Upper lobe of right lung (tissue), 1 donor: Measurements from ENCODE around the gene DEFB129. TPM values are rescaled to one million over a fixed set of nuclear protein-coding genes. Genes with fewer than 3 reads are reported as not detected.

Experiments
- ATAC-seq: fragments of 200-7000 bp; cut with Tn5 transposase; one replicate; pipeline ENCODE4 v1.9.1; 2020; ENCODE audit warnings: mild to moderate bottlenecking, moderate library complexity
- DNase-seq: peaks from one replicate; pipeline ENCODE4 v3.0.0-alpha.2; 2020
- H3K27ac ChIP-seq: fragments of 200-600 bp; one replicate; pipeline ENCODE4 v1.8.0; 2022
- H3K27me3 ChIP-seq: fragments of 200-600 bp; one replicate; pipeline ENCODE4 v1.8.0; 2022; ENCODE audit warnings: mild to moderate bottlenecking
- H3K36me3 ChIP-seq: fragments of 200-600 bp; one replicate; pipeline ENCODE4 v1.8.0; 2022
- H3K4me1 ChIP-seq: fragments of 200-600 bp; one replicate; pipeline ENCODE4 v1.8.0; 2022
- H3K4me3 ChIP-seq: fragments of 200-600 bp; one replicate; pipeline ENCODE4 v1.8.0; 2022; ENCODE audit warnings: mild to moderate bottlenecking
- H3K9me3 ChIP-seq: fragments of 200-600 bp; one replicate; pipeline ENCODE4 v1.8.0; 2022
- intact Hi-C: fragments of 100-400 bp; cut with DNase I; formaldehyde crosslinking; loops from one replicate; pipeline ENCODE4 v1.11.0; 2022
- total RNA-seq: library from RNA; stranded (reverse); fragmentation: NEBNext Ultra II Directional; extraction: Animal tissue kit (Norgen Biotek cat#: 25700); gene quantifications from one replicate; pipeline ENCODE4 v1.2.1, GENCODE V29; 2021
- TF ChIP-seq, protein P1 (sequence below): fragments of 200-600 bp; IDR thresholded peaks from one replicate; pipeline ENCODE4 v1.8.0; 2022; ENCODE audit warnings: antibody characterized with exemption
- donor health status: DM: no; HTN: yes; CAD: no; lungs with severe emphysema.

The DEFB129 gene
- total RNA-seq, 1 donor from 2014 or later: not detected

- no peak overlapping the region for H3K27ac ChIP-seq
- H3K27me3 ChIP-seq: no peaks in the 10 kb centered on the region
- no peaks in the 10 kb centered on the region for H3K9me3 ChIP-seq
- no peaks in the 10 kb centered on the region for H3K36me3 ChIP-seq
- peak; percentile 90 for ATAC-seq
- H3K4me1 ChIP-seq: no peaks in the 10 kb centered on the region
- intact Hi-C loops: no loop called here
- TF ChIP-seq, protein P1, sequence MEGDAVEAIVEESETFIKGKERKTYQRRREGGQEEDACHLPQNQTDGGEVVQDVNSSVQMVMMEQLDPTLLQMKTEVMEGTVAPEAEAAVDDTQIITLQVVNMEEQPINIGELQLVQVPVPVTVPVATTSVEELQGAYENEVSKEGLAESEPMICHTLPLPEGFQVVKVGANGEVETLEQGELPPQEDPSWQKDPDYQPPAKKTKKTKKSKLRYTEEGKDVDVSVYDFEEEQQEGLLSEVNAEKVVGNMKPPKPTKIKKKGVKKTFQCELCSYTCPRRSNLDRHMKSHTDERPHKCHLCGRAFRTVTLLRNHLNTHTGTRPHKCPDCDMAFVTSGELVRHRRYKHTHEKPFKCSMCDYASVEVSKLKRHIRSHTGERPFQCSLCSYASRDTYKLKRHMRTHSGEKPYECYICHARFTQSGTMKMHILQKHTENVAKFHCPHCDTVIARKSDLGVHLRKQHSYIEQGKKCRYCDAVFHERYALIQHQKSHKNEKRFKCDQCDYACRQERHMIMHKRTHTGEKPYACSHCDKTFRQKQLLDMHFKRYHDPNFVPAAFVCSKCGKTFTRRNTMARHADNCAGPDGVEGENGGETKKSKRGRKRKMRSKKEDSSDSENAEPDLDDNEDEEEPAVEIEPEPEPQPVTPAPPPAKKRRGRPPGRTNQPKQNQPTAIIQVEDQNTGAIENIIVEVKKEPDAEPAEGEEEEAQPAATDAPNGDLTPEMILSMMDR: peak; percentile 65
- no peak overlapping the region for H3K4me3 ChIP-seq
- DNase-seq: no peak
Measured at GRCh38 chr20:208942-209566, 18.0 kb upstream of the DEFB129 start.

- no peaks in the 10 kb centered on the region for H3K4me1 ChIP-seq
- peak; percentile 70 for ATAC-seq
- TF ChIP-seq, protein P1: no peak
Measured at GRCh38 chr20:210809-211502, 16.1 kb upstream of the DEFB129 start.

DNA sequence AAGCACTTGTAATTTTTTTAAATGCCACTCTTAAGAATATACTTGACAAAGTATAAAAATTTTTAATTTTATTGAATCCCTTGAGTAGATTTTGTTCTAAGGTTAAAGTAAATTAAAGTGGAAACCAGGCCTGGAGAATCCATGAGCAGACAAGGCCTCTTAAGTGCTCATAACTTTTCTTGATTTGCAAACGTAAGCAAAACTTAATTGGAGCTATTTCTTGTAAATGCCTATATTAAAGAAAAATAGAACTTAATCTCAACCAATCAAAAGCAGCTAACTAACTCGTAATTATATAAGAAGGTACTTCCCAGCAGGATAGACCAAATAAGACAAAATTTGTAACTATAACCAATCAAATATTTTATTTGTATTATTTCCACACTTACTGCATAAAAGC is 12.7 kb upstream of the DEFB129 start:
- Histone ChIP-seq H3K27me3 (peaks cover 4% of the 10 kb centered on the region), H3K4me3 (no peak overlapping the region), H3K9me3 (no peaks in the 10 kb centered on the region), H3K27ac (no peak overlapping the region), H3K36me3 (no peaks in the 10 kb centered on the region), H3K4me1 (no peaks in the 10 kb centered on the region)
- no peak for ATAC-seq
- TF ChIP-seq, protein P1: no peak
- DNase-seq: no peak
- intact Hi-C loops: no loop called here

More at GRCh38 chr20:210809-211502, 16.1 kb upstream of the DEFB129 start:
- DNase-seq: no peak
- H3K4me3 ChIP-seq: no peak overlapping the region
- H3K27me3 ChIP-seq: no peaks in the 10 kb centered on the region
- intact Hi-C loops: no loop called here
- H3K9me3 ChIP-seq: no peaks in the 10 kb centered on the region
- no peaks in the 10 kb centered on the region for H3K36me3 ChIP-seq
- no peak overlapping the region for H3K27ac ChIP-seq

GRCh38 chr20:215796-216195 is 11.3 kb upstream of the DEFB129 start:
- peaks cover 12% of the 10 kb centered on the region for H3K27me3 ChIP-seq
- TF ChIP-seq, protein P1: no peak
- H3K27ac ChIP-seq: no peak overlapping the region
- no peak for ATAC-seq
- no peaks in the 10 kb centered on the region for H3K4me1 ChIP-seq
- no peak overlapping the region for H3K4me3 ChIP-seq
- H3K36me3 ChIP-seq: no peaks in the 10 kb centered on the region
- intact Hi-C loops: no loop called here
- no peaks in the 10 kb centered on the region for H3K9me3 ChIP-seq
- DNase-seq: no peak

GRCh38 chr20:217266-217665 is 9.8 kb upstream of the DEFB129 start:
- intact Hi-C loops: no loop called here
- Histone ChIP-seq H3K36me3 (no peaks in the 10 kb centered on the region), H3K4me3 (no peak overlapping the region), H3K9me3 (no peaks in the 10 kb centered on the region), H3K27ac (no peak overlapping the region), H3K4me1 (no peaks in the 10 kb centered on the region), H3K27me3 (peaks cover 20% of the 10 kb centered on the region)
- DNase-seq: no peak
- TF ChIP-seq, protein P1: no peak
- ATAC-seq: no peak
